ENCODE measurements around the gene RPL36. TPM values are rescaled to one million over a fixed set of nuclear protein-coding genes. Genes with fewer than 3 reads are reported as not detected.

Gene RPL36
- total RNA-seq, 1 donor from 2014 or later: 1,016 TPM

- Mint-ChIP-seq H3K4me1 (ENCODE audit: unreplicated experiment) (peaks cover 9% of the 10 kb centered on the region), H3K36me3 (no peaks in the 10 kb centered on the region), H3K27ac (no peak overlapping the region)
Measured at GRCh38 chr19:5678071-5678718, 11.9 kb upstream of the RPL36 start.

GRCh38 chr19:5679289-5680083 is 10.6 kb upstream of the RPL36 start:
- Mint-ChIP-seq H3K36me3 (no peaks in the 10 kb centered on the region), H3K27ac (peak overlapping the region; percentile 99), H3K4me1 (ENCODE audit: unreplicated experiment) (peaks cover 9% of the 10 kb centered on the region), H3K4me3 (peak overlapping the region; percentile 99), H3K9me3 (no peaks in the 10 kb centered on the region), H3K27me3 (peaks cover 3% of the 10 kb centered on the region)
- DNase-seq (ENCODE audit: extremely low spot score, unreplicated experiment): no peak
- TF ChIP-seq CTCF (conservative IDR thresholded peaks at IDR 0.05): no peak

More at GRCh38 chr19:5678071-5678718, 11.9 kb upstream of the RPL36 start:
- Mint-ChIP-seq H3K4me3 (no peak overlapping the region), H3K27me3 (peaks cover 3% of the 10 kb centered on the region), H3K9me3 (no peaks in the 10 kb centered on the region)
- no peak for TF ChIP-seq CTCF (conservative IDR thresholded peaks at IDR 0.05)
- DNase-seq (ENCODE audit: extremely low spot score, unreplicated experiment): no peak

- Mint-ChIP-seq H3K9me3 (no peaks in the 10 kb centered on the region), H3K4me3 (peak overlapping the region; percentile 99), H3K27me3 (peaks cover 3% of the 10 kb centered on the region), H3K36me3 (no peaks in the 10 kb centered on the region), H3K4me1 (ENCODE audit: unreplicated experiment) (peaks cover 9% of the 10 kb centered on the region), H3K27ac (peak overlapping the region; percentile 99)
- no peak for DNase-seq (ENCODE audit: extremely low spot score, unreplicated experiment)
- TF ChIP-seq CTCF (conservative IDR thresholded peaks at IDR 0.05): peak; percentile 34
Measured at GRCh38 chr19:5680084-5680436, 10.0 kb upstream of the RPL36 start.

GRCh38 chr19:5680437-5681368 is 9.4 kb upstream of the RPL36 start, which contains the start of the genes HSD11B1L and MICOS13:
TSS of gene HSD11B1L (plus strand) at chr19:5681027. CDS start at chr19:5684833, 3,806 bp downstream.
TSS of gene MICOS13 (minus strand) at chr19:5680516. CDS start at chr19:5680486, 30 bp downstream.
- Mint-ChIP-seq H3K4me3 (peak within 1 kb of the TSS; percentile 99), H3K36me3 (no peaks in the 10 kb centered on the region), H3K27ac (peak within 1 kb of the TSS; percentile 99), H3K9me3 (no peaks in the 10 kb centered on the region), H3K4me1 (ENCODE audit: unreplicated experiment) (peaks cover 9% of the 10 kb centered on the region), H3K27me3 (peaks cover 3% of the 10 kb centered on the region)
- DNase-seq (ENCODE audit: extremely low spot score, unreplicated experiment): peak; percentile 97
- TF ChIP-seq CTCF (conservative IDR thresholded peaks at IDR 0.05): peak; percentile 9

- DNase-seq (ENCODE audit: extremely low spot score, unreplicated experiment): no peak
- Mint-ChIP-seq H3K27me3 (peaks cover 3% of the 10 kb centered on the region), H3K27ac (peak overlapping the region; percentile 42)
Measured at GRCh38 chr19:5681391-5682106, 8.5 kb upstream of the RPL36 start.

More at GRCh38 chr19:5681391-5682106, 8.5 kb upstream of the RPL36 start:
- TF ChIP-seq CTCF (conservative IDR thresholded peaks at IDR 0.05): no peak
- no peaks in the 10 kb centered on the region for H3K9me3 Mint-ChIP-seq
- H3K4me3 Mint-ChIP-seq: peak overlapping the region; percentile 83
- H3K36me3 Mint-ChIP-seq: no peaks in the 10 kb centered on the region
- H3K4me1 Mint-ChIP-seq (ENCODE audit: unreplicated experiment): peaks cover 9% of the 10 kb centered on the region

Measured in type B pancreatic cell (in vitro differentiated cells).